Activated CD4-positive, alpha-beta T cell treated with anti-CD3 and anti-CD28 coated beads, Interleukin-2, amount 10 ng/mL, durations not matched to agents 7 days and 5 days (primary cell): ENCODE measurements around the gene FAM8A1. TPM values are rescaled to one million over a fixed set of nuclear protein-coding genes. Genes with fewer than 3 reads are reported as not detected.
A peak's percentile ranks its signal among the peaks of the same experiment; 100 is the strongest.
"Not testable (repeated sequence)": the region's sequence is repeated elsewhere in the genome, so short reads cannot be mapped to it uniquely, and the experiment has no call there.

Experiments used
- CTCF ChIA-PET: fragments of 350-600 bp; sonication (Branson Sonifier 250); formaldehyde crosslinking; loops from one replicate; lab custom pipeline; 2021; ENCODE audit warnings: antibody characterized with exemption; lab: Charles Lee
- POLR2A ChIA-PET: fragments of 350-600 bp; sonication (Branson Sonifier 250); formaldehyde crosslinking; loops from one replicate; lab custom pipeline; 2021; ENCODE audit warnings: antibody characterized with exemption; lab: Charles Lee
- DNase-seq: peaks from one replicate; pipeline ENCODE4 v3.0.0-alpha.2; 2020
- H3K27ac Mint-ChIP-seq: one replicate; pipeline ENCODE4 v1.8.0; 2021; ENCODE audit warnings: mild to moderate bottlenecking, moderate library complexity, mixed read lengths
- H3K27me3 Mint-ChIP-seq: one replicate; pipeline ENCODE4 v1.8.0; 2021; ENCODE audit warnings: mixed read lengths
- H3K36me3 Mint-ChIP-seq: one replicate; pipeline ENCODE4 v1.8.0; 2021; ENCODE audit warnings: low read depth, mixed read lengths
- H3K4me1 Mint-ChIP-seq: one replicate; pipeline ENCODE4 v1.8.0; 2021; ENCODE audit warnings: mixed read lengths
- H3K4me3 Mint-ChIP-seq: one replicate; pipeline ENCODE4 v1.8.0; 2021; ENCODE audit warnings: mild to moderate bottlenecking, moderate library complexity, mixed read lengths
- H3K9me3 Mint-ChIP-seq: one replicate; pipeline ENCODE4 v1.8.0; 2021; ENCODE audit warnings: mixed read lengths
- total RNA-seq, 2 experiments: library from RNA; stranded (reverse); gene quantifications; one replicate each; pipeline ENCODE4 v1.2.3, GENCODE V29; 2021

The FAM8A1 gene
- total RNA-seq, 2 experiments from 2014 or later: 10.7 to 11.6 TPM

DNA sequence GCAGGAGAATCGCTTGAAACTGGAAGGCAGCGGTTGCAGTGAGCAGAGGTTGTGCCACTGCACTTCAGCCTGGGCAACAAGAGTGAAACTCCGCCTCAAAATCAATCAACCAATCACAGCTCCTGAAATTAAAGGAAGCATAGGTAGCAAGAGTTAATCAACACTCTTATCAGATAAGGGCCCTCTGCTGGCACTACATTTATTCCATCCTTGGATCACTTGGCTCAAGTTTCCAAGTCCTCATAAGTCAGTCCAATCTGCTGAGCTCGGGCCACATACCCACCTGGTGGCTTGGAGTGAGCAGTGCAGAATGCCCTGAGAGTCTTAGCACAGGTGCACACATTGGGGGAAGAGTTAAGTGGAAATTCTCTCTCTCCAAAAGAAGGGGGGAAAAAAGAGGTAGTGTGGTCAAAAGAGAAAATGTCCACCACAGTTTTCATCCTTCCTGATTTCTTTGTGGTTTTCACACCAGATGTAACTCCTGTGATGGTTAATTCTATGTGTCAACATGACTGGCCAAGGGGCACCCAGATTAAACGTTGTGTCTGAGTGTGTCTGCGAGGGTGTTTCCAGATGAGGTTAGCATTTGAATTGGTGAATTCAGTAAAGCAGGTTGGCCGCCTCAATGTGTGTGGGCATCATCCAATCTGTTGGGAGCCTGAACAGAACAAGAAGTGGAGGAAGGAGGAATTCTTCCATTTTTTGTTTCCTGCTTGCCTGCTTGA is 14.2 kb upstream of the FAM8A1 start:
- CTCF ChIA-PET: interaction anchor here (0.6 to 1.2 kb wide), 3 partner anchors 9 to 1890 kb away, joined by 3 to 4 read pairs (median 3); no protein-coding TSS in a partner anchor
- Mint-ChIP-seq H3K27me3 (peaks cover 4% of the 10 kb centered on the region), H3K4me1 (peaks cover 26% of the 10 kb centered on the region), H3K27ac (no peak overlapping the region), H3K4me3 (no peak overlapping the region), H3K36me3 (no peaks in the 10 kb centered on the region), H3K9me3 (peaks cover 3% of the 10 kb centered on the region)
- POLR2A ChIA-PET: no interaction called here
- DNase-seq: no peak

GRCh38 chr6:17586623-17587022 is 13.5 kb upstream of the FAM8A1 start:
- peaks cover 33% of the 10 kb centered on the region for H3K4me1 Mint-ChIP-seq
- H3K36me3 Mint-ChIP-seq, H3K27me3 Mint-ChIP-seq, DNase-seq, H3K27ac Mint-ChIP-seq, POLR2A ChIA-PET, H3K4me3 Mint-ChIP-seq, CTCF ChIA-PET, H3K9me3 Mint-ChIP-seq: not testable (repeated sequence)

- no peaks in the 10 kb centered on the region for H3K36me3 Mint-ChIP-seq
- peaks cover 37% of the 10 kb centered on the region for H3K4me1 Mint-ChIP-seq
- CTCF ChIA-PET: interaction anchor here (1.0 to 3.6 kb wide), 2 partner anchors 13 to 216 kb away, joined by 3 to 12 read pairs; partner anchors contain the start of gene FAM8A1
- no peak overlapping the region for H3K4me3 Mint-ChIP-seq
- DNase-seq: no peak
- peaks cover 2% of the 10 kb centered on the region for H3K27me3 Mint-ChIP-seq
- POLR2A ChIA-PET: no interaction called here
- H3K9me3 Mint-ChIP-seq: no peaks in the 10 kb centered on the region
- no peak overlapping the region for H3K27ac Mint-ChIP-seq
Measured at GRCh38 chr6:17588011-17588410, 12.1 kb upstream of the FAM8A1 start.

GRCh38 chr6:17589406-17590096 is 10.6 kb upstream of the FAM8A1 start:
- peaks cover 30% of the 10 kb centered on the region for H3K4me1 Mint-ChIP-seq
- H3K27ac Mint-ChIP-seq: peak overlapping the region; percentile 72
- DNase-seq: peak; percentile 40
- ChIA-PET CTCF (interaction anchor here (0.5 to 3.6 kb wide), 2 partner anchors 11 to 118 kb away, joined by 3 to 12 read pairs; partner anchors contain the start of gene FAM8A1), POLR2A (no interaction called here)
- no peaks in the 10 kb centered on the region for H3K9me3 Mint-ChIP-seq
- H3K27me3 Mint-ChIP-seq: no peaks in the 10 kb centered on the region
- no peaks in the 10 kb centered on the region for H3K36me3 Mint-ChIP-seq
- no peak overlapping the region for H3K4me3 Mint-ChIP-seq

DNA sequence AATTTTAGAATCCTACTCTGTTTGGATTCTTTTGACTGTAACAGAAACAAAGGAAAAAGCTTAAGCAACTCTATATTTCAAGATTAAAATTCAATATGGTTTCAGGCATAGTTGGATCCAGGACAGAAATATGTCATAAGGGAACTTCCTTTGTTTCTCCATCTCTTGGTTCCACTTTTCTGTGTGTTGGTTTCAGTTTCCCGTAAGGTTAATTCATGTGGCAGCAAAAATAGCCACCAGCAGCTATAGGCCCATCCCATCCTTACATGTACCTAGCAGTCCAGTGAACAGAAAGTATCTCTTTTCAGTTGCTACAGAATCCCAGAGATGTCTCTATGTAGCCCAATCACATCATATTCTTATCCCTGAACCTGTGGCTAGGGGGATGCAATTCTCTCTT is 8.8 kb upstream of the FAM8A1 start:
- Mint-ChIP-seq H3K9me3 (no peaks in the 10 kb centered on the region), H3K27me3 (no peaks in the 10 kb centered on the region), H3K27ac (no peak overlapping the region), H3K36me3 (no peaks in the 10 kb centered on the region), H3K4me1 (peaks cover 26% of the 10 kb centered on the region), H3K4me3 (no peak overlapping the region)
- ChIA-PET CTCF (interaction anchor here (0.7 to 3.6 kb wide), 2 partner anchors 9 to 225 kb away, joined by 4 to 12 read pairs; partner anchors contain the start of gene FAM8A1), POLR2A (interaction anchor here (0.9 kb wide), 1 partner anchor 214 kb away, joined by 3 read pairs; no protein-coding TSS in a partner anchor)
- DNase-seq: no peak

DNA sequence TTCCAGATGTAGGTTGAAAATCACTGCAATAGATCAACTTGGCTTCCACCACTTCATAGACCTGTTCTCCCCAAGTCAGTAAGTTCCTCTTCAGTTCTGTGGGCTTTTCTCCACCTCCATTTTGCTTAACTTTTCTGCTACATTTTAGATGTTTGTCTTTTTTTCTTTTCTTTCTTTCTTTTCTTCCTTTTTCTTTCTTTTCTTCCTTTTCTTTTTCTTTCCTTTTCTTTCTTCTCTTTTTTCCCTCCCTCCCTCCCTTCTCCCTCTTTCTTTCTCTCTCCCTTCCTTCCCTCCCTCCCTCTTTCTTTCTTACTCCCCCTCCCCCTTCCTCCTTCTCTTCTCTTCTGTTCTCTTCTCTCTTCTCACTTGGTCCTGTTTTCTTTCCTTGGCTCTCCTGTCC is 6.9 kb upstream of the FAM8A1 start:
- H3K36me3 Mint-ChIP-seq: no peaks in the 10 kb centered on the region
- POLR2A ChIA-PET: no interaction called here
- no peak for DNase-seq
- no peak overlapping the region for H3K4me3 Mint-ChIP-seq
- no peaks in the 10 kb centered on the region for H3K9me3 Mint-ChIP-seq
- H3K27me3 Mint-ChIP-seq: no peaks in the 10 kb centered on the region
- H3K4me1 Mint-ChIP-seq: peaks cover 28% of the 10 kb centered on the region
- H3K27ac Mint-ChIP-seq: no peak overlapping the region
- CTCF ChIA-PET: no interaction called here

- ChIA-PET POLR2A (no interaction called here), CTCF (interaction anchor here (1.0 kb wide), 1 partner anchor 11 kb away, joined by 3 read pairs; no protein-coding TSS in a partner anchor)
- Mint-ChIP-seq H3K4me3 (no peak overlapping the region), H3K27ac (no peak overlapping the region), H3K4me1 (peaks cover 21% of the 10 kb centered on the region), H3K9me3 (no peaks in the 10 kb centered on the region), H3K36me3 (no peaks in the 10 kb centered on the region), H3K27me3 (no peaks in the 10 kb centered on the region)
- DNase-seq: no peak
Measured at GRCh38 chr6:17596085-17596484, 4.0 kb upstream of the FAM8A1 start.

DNA sequence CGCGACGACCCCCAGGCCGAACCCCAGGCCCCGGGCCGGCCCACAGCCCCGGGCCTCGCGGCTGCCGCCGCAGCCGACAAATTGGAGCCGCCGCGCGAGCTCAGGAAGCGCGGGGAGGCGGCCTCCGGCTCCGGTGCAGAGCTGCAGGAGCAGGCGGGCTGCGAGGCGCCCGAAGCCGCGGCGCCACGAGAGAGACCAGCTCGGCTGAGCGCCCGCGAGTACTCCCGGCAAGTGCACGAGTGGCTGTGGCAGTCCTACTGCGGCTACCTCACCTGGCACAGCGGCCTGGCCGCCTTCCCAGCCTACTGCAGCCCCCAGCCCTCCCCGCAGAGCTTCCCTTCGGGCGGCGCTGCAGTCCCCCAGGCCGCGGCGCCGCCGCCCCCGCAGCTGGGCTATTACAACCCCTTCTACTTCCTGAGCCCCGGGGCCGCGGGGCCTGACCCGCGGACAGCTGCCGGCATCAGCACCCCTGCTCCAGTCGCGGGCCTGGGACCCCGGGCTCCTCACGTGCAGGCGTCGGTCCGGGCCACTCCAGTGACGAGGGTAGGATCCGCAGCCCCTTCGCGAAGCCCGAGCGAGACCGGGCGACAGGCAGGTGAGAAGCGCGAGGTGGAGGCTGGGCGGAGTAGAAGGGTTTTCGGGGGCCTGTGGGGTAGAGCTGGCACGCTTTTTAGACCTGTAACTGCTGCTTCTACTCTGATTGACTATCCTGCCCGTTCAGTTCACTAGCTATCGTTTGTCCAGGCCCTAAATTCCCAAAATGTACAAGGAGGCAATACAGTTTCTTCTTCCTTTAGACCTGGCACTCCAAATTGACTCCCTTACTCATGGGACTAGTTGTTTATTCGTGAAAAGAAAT is 654 bp downstream of the FAM8A1 start:
- no peaks in the 10 kb centered on the region for H3K27me3 Mint-ChIP-seq
- CTCF ChIA-PET: interaction anchor here (1.0 to 2.5 kb wide), 4 partner anchors 8 to 101 kb away, joined by 3 to 12 read pairs (median 6); no protein-coding TSS in a partner anchor
- peak overlapping the region; percentile 80 for H3K4me3 Mint-ChIP-seq
- no peaks in the 10 kb centered on the region for H3K9me3 Mint-ChIP-seq
- peaks cover 37% of the 10 kb centered on the region for H3K4me1 Mint-ChIP-seq
- H3K36me3 Mint-ChIP-seq: peaks cover 20% of the 10 kb centered on the region
- peak; percentile 52 for DNase-seq
- peak overlapping the region; percentile 90 for H3K27ac Mint-ChIP-seq
- POLR2A ChIA-PET: interaction anchor here (0.5 to 1.1 kb wide), 3 partner anchors 60 to 104 kb away, joined by 3 to 6 read pairs (median 4); no protein-coding TSS in a partner anchor

GRCh38 chr6:17601386-17601703 is 1.2 kb downstream of the FAM8A1 start:
- no peak for DNase-seq
- H3K36me3 Mint-ChIP-seq: peaks cover 23% of the 10 kb centered on the region
- peak overlapping the region; percentile 85 for H3K27ac Mint-ChIP-seq
- peak overlapping the region; percentile 80 for H3K4me3 Mint-ChIP-seq
- peaks cover 37% of the 10 kb centered on the region for H3K4me1 Mint-ChIP-seq
- ChIA-PET CTCF (interaction anchor here (1.0 to 2.5 kb wide), 3 partner anchors 12 to 101 kb away, joined by 3 to 12 read pairs (median 8); no protein-coding TSS in a partner anchor), POLR2A (no interaction called here)
- no peaks in the 10 kb centered on the region for H3K9me3 Mint-ChIP-seq
- H3K27me3 Mint-ChIP-seq: no peaks in the 10 kb centered on the region

- no peaks in the 10 kb centered on the region for H3K27me3 Mint-ChIP-seq
- H3K36me3 Mint-ChIP-seq: peaks cover 29% of the 10 kb centered on the region
- peaks cover 37% of the 10 kb centered on the region for H3K4me1 Mint-ChIP-seq
- no peak for DNase-seq
- H3K27ac Mint-ChIP-seq: no peak overlapping the region
- peak overlapping the region; percentile 14 for H3K4me3 Mint-ChIP-seq
- H3K9me3 Mint-ChIP-seq: no peaks in the 10 kb centered on the region
- CTCF ChIA-PET: interaction anchor here (0.7 to 1.9 kb wide), 2 partner anchors 73 to 201 kb away, joined by 3 to 5 read pairs; no protein-coding TSS in a partner anchor
- POLR2A ChIA-PET: no interaction called here
Measured at GRCh38 chr6:17602888-17603287, 2.8 kb downstream of the FAM8A1 start.

DNA sequence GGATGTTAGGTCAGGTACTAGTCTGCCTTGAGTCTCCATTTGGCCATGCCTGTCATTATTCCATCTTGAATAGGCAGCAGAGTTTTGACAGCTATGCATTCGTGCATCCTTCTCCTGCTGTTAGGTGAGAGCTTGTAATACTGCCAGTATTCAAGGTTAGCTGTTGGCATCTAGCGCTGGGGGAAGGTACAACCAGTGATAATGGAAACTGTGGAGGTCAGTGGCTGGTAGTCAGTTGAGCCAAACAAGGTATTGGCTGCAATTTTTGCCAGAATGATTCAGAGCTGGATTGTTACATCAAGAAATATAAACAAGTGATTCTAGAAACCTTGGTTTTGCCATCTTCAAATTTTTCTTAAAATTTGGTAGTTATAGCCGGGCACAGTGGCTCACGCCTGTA is 6.5 kb downstream of the FAM8A1 start:
- H3K36me3 Mint-ChIP-seq: peaks cover 38% of the 10 kb centered on the region
- no peaks in the 10 kb centered on the region for H3K9me3 Mint-ChIP-seq
- CTCF ChIA-PET: no interaction called here

GRCh38 chr6:17610835-17611234 is 10.7 kb downstream of the FAM8A1 start:
- no peaks in the 10 kb centered on the region for H3K4me1 Mint-ChIP-seq
- no peaks in the 10 kb centered on the region for H3K27me3 Mint-ChIP-seq
- ChIA-PET CTCF (no interaction called here), POLR2A (no interaction called here)
- no peaks in the 10 kb centered on the region for H3K9me3 Mint-ChIP-seq
- no peak for DNase-seq
- H3K36me3 Mint-ChIP-seq: peaks cover 26% of the 10 kb centered on the region
- no peak overlapping the region for H3K4me3 Mint-ChIP-seq
- no peak overlapping the region for H3K27ac Mint-ChIP-seq

More for the DNA sequence above, 6.5 kb downstream of the FAM8A1 start:
- DNase-seq: no peak
- peaks cover 22% of the 10 kb centered on the region for H3K4me1 Mint-ChIP-seq
- POLR2A ChIA-PET: interaction anchor here (0.6 kb wide), 1 partner anchor 44 kb away, joined by 4 read pairs; no protein-coding TSS in a partner anchor
- H3K4me3 Mint-ChIP-seq: no peak overlapping the region
- no peak overlapping the region for H3K27ac Mint-ChIP-seq
- no peaks in the 10 kb centered on the region for H3K27me3 Mint-ChIP-seq
